Activated B cell treated with CpG ODN at 0.5 μM for 24 hours (primary cell): ENCODE results near the gene DHX40. TPM values are rescaled to one million over a fixed set of nuclear protein-coding genes. Genes with fewer than 3 reads are reported as not detected.
A peak's percentile ranks its signal among the peaks of the same experiment; 100 is the strongest.

ENCODE experiments used
- ATAC-seq: fragments of 200-7000 bp; cut with Tn5 transposase; one replicate; pipeline ENCODE4 v1.10.0; 2021; ENCODE audit warnings: low read depth, mild to moderate bottlenecking, moderate library complexity
- CTCF ChIA-PET: fragments of 350-600 bp; sonication (Branson Sonifier 250); formaldehyde crosslinking; loops from one replicate; lab custom pipeline; 2021; ENCODE audit warnings: antibody characterized with exemption; lab: Charles Lee
- POLR2A ChIA-PET: fragments of 350-600 bp; sonication (Branson Sonifier 250); formaldehyde crosslinking; loops from one replicate; lab custom pipeline; 2021; ENCODE audit warnings: antibody characterized with exemption; lab: Charles Lee
- DNase-seq: peaks from one replicate; pipeline ENCODE4 v3.0.0; 2022
- H3K27ac Mint-ChIP-seq: one replicate; pipeline ENCODE4 v1.8.0; 2020; ENCODE audit warnings: mixed read lengths
- H3K27me3 Mint-ChIP-seq: one replicate; pipeline ENCODE4 v1.8.0; 2021; ENCODE audit warnings: mixed read lengths
- H3K36me3 Mint-ChIP-seq: one replicate; pipeline ENCODE4 v1.8.0; 2021; ENCODE audit warnings: low read depth, mixed read lengths
- H3K4me1 Mint-ChIP-seq: one replicate; pipeline ENCODE4 v1.8.0; 2021; ENCODE audit warnings: mixed read lengths
- H3K4me3 Mint-ChIP-seq: one replicate; pipeline ENCODE4 v1.8.0; 2020; ENCODE audit warnings: mild to moderate bottlenecking, mixed read lengths
- H3K9me3 Mint-ChIP-seq: one replicate; pipeline ENCODE4 v1.8.0; 2020; ENCODE audit warnings: mixed read lengths
- intact Hi-C: fragments of 100-400 bp; cut with micrococcal nuclease; formaldehyde crosslinking; loops from one replicate; pipeline ENCODE4 v1.15.1; 2024
- total RNA-seq: library from RNA; stranded (reverse); gene quantifications from 2 replicates; pipeline ENCODE4 v1.2.3, GENCODE V29; 2022
- TF ChIP-seq, protein P1 (sequence below): fragments of 200-600 bp; IDR thresholded peaks from one replicate; pipeline ENCODE4 v1.8.0; 2022; ENCODE audit warnings: antibody characterized with exemption, mild to moderate bottlenecking

Gene DHX40, protein sequence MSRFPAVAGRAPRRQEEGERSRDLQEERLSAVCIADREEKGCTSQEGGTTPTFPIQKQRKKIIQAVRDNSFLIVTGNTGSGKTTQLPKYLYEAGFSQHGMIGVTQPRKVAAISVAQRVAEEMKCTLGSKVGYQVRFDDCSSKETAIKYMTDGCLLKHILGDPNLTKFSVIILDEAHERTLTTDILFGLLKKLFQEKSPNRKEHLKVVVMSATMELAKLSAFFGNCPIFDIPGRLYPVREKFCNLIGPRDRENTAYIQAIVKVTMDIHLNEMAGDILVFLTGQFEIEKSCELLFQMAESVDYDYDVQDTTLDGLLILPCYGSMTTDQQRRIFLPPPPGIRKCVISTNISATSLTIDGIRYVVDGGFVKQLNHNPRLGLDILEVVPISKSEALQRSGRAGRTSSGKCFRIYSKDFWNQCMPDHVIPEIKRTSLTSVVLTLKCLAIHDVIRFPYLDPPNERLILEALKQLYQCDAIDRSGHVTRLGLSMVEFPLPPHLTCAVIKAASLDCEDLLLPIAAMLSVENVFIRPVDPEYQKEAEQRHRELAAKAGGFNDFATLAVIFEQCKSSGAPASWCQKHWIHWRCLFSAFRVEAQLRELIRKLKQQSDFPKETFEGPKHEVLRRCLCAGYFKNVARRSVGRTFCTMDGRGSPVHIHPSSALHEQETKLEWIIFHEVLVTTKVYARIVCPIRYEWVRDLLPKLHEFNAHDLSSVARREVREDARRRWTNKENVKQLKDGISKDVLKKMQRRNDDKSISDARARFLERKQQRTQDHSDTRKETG
- total RNA-seq, result 19.1 and 22.6 TPM in 2 replicates

DNA sequence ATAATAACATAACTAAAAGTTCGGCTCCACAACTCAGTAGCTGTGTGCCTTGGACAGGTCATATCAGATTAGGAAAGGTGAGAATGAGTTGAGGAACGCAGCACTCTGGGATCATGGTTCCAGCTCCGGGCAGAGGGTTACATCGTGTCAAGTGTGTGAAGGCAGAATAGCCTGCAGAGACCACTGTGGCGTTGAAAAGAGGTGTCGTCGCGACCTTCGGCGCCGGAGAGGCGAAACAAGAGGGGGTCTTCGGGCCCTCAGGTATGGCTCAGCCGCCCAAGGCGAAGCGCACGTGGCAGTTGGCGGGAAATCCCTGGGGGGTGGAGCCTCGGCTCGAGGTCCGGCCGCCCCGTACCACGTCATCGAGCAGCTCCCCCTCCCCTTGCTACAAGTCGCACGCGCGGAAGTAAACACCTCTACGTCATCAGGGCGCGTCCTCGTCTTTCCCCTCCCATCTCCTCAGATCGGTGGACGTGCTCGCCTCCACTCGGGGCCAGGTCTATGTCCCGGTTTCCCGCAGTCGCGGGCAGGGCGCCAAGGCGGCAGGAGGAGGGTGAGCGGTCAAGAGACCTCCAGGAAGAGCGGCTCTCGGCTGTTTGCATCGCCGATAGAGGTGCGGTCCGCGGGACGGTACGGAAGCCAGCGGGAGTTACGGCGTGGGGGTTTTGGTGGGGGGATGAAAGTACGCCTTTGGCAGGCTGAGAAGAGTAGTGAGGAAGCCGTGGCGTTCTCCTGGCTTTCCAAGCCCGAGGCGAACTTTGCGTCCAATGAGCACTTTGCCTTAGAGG is at the start of gene DHX40:
Gene DHX40, plus strand, starts transcription at position 440 of the 788 bp plus-strand sequence. Its CDS starts 62 bp downstream, at position 502.
- no peaks in the 10 kb centered on the region for H3K9me3 Mint-ChIP-seq
- no peaks in the 10 kb centered on the region for H3K27me3 Mint-ChIP-seq
- H3K36me3 Mint-ChIP-seq, result peaks cover 10% of the 10 kb centered on the region
- H3K4me3 Mint-ChIP-seq, result peak within 1 kb of the TSS; percentile 100
- CTCF ChIA-PET, result interaction anchor here (1.1 kb wide), 1 partner anchor 236 kb away, joined by 4 read pairs; no protein-coding TSS in a partner anchor
- peak within 1 kb of the TSS; percentile 99 for H3K27ac Mint-ChIP-seq
- ATAC-seq, result peak; percentile 91
- H3K4me1 Mint-ChIP-seq, result peaks cover 17% of the 10 kb centered on the region
- TF ChIP-seq, protein P1, sequence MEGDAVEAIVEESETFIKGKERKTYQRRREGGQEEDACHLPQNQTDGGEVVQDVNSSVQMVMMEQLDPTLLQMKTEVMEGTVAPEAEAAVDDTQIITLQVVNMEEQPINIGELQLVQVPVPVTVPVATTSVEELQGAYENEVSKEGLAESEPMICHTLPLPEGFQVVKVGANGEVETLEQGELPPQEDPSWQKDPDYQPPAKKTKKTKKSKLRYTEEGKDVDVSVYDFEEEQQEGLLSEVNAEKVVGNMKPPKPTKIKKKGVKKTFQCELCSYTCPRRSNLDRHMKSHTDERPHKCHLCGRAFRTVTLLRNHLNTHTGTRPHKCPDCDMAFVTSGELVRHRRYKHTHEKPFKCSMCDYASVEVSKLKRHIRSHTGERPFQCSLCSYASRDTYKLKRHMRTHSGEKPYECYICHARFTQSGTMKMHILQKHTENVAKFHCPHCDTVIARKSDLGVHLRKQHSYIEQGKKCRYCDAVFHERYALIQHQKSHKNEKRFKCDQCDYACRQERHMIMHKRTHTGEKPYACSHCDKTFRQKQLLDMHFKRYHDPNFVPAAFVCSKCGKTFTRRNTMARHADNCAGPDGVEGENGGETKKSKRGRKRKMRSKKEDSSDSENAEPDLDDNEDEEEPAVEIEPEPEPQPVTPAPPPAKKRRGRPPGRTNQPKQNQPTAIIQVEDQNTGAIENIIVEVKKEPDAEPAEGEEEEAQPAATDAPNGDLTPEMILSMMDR, result no peak
- intact Hi-C loops, result loop anchor here (1.0 to 5.0 kb wide), 4 partner anchors 54 to 327 kb away; partner anchors contain the start of genes CLTC, PTRH2, TUBD1 and VMP1
- POLR2A ChIA-PET, result interaction anchor here (0.6 to 2.7 kb wide), 10 partner anchors 54 to 1034 kb away, joined by 3 to 56 read pairs (median 3); partner anchors contain the start of genes CLTC, PTRH2, RNFT1 and VMP1
- DNase-seq, result peak; percentile 88

DNA sequence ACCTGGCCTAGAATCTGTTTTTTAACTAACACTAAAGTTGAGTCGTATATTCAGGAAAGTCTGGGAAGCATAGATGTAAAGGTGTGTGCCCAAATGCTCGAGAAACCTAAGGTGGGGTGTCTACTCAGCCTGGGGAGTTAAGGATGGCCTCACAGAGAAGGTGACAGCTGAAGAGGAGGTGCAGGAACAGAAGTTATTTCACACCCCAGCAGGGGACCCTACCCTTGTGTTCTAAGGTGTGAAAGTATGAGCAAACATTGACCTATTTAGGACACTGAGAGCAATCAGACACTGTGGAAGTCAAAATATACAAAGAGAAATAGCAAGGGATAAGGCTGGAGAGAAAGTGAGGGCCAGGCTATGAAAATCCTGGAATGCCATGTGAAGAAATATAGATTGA is 49.0 kb upstream of the DHX40 start:
- TF ChIP-seq, protein P1, result no peak
- Mint-ChIP-seq H3K36me3 (no peaks in the 10 kb centered on the region), H3K4me3 (no peak overlapping the region), H3K27ac (no peak overlapping the region), H3K27me3 (peaks cover 7% of the 10 kb centered on the region), H3K4me1 (peaks cover 2% of the 10 kb centered on the region), H3K9me3 (no peaks in the 10 kb centered on the region)
- CTCF ChIA-PET, result no interaction called here
- DNase-seq (no peak), ATAC-seq (no peak)
- POLR2A ChIA-PET, result no interaction called here
- intact Hi-C loops, result no loop called here

DNA sequence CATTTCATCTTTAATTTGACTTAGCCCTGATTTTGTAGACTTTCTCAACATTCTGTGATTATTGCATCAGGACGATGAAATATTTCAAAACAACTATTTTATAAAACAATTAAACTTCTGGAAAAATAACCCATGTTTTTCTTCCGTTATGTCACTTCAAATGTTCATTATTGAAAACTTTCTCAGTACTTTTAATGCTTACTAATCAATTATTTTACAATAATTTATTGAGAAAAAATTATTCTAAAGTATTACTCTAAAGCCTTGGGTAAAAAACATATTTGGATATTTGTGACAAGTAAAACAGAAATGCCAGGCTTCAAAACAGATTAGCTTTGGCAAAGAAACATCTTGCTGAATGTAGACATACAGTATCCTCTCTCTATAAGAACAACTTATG is 46.3 kb upstream of the DHX40 start:
- Mint-ChIP-seq H3K27ac (no peak overlapping the region), H3K27me3 (peaks cover 9% of the 10 kb centered on the region), H3K36me3 (no peaks in the 10 kb centered on the region), H3K4me3 (no peak overlapping the region), H3K4me1 (peaks cover 4% of the 10 kb centered on the region), H3K9me3 (no peaks in the 10 kb centered on the region)
- DNase-seq, result no peak
- ATAC-seq, result no peak
- ChIA-PET POLR2A (interaction anchor here (0.6 kb wide), 1 partner anchor 145 kb away, joined by 4 read pairs; no protein-coding TSS in a partner anchor), CTCF (interaction anchor here (1.2 to 1.4 kb wide), 2 partner anchors 8 to 152 kb away, joined by 3 to 6 read pairs; no protein-coding TSS in a partner anchor)
- intact Hi-C loops, result no loop called here
- TF ChIP-seq, protein P1, result no peak

DNA sequence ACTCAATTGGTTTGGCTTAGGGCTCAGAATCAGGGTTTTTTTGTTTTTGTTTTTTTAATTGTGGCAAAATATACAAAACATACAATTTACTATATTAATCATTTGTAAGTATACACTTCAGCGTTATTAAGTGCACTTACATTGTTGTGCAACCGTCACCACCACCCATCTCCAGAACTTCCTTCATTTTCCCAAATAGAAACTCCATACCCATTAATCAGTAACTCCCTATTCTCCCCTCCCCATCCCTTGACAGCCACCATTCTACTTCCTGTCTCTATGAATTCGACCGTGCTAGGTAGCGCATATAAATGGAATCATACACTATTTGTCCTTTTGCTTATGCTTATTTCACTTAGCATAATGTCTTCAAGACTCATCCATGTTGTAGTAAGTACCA is 45.2 kb upstream of the DHX40 start:
- no peaks in the 10 kb centered on the region for H3K36me3 Mint-ChIP-seq
- intact Hi-C loops, result loop anchor here (2.0 to 10.0 kb wide), 3 partner anchors 37 to 517 kb away; no protein-coding TSS in a partner anchor
- ChIA-PET POLR2A (no interaction called here), CTCF (interaction anchor here (2.0 to 2.6 kb wide), 3 partner anchors 191 to 339 kb away, joined by 6 to 10 read pairs (median 9); no protein-coding TSS in a partner anchor)
- H3K27me3 Mint-ChIP-seq, result peaks cover 9% of the 10 kb centered on the region
- TF ChIP-seq, protein P1, result no peak
- H3K27ac Mint-ChIP-seq, result no peak overlapping the region
- H3K4me1 Mint-ChIP-seq, result peaks cover 4% of the 10 kb centered on the region
- no peak for DNase-seq
- H3K4me3 Mint-ChIP-seq, result no peak overlapping the region
- ATAC-seq, result no peak
- no peaks in the 10 kb centered on the region for H3K9me3 Mint-ChIP-seq
